BJ (cell line): ENCODE results near the gene CELF2. TPM values are rescaled to one million over a fixed set of nuclear protein-coding genes. Genes with fewer than 3 reads are reported as not detected.

Experiments used
- CTCF ChIA-PET: fragments of 350-600 bp; formaldehyde crosslinking; extraction: SDS; loops from one replicate; lab custom pipeline; 2021; ENCODE audit warnings: antibody characterized with exemption, inconsistent platforms; lab: Yijun Ruan, JAX
- POLR2A ChIA-PET: fragments of 300-600 bp; sonication (Branson Sonifier 250); formaldehyde crosslinking; extraction: SDS; loops from one replicate; lab custom pipeline; 2021; ENCODE audit warnings: antibody characterized with exemption; lab: Charles Lee
- DNase-seq: peaks from one replicate; pipeline ENCODE4 v3.0.0-alpha.2; 2011; ENCODE audit warnings: low read depth
- H3K27me3 ChIP-seq: 2 replicates; pipeline ENCODE4 v1.6.0; 2011; ENCODE audit warnings: low read length; ENCODE audit not compliant: control insufficient read depth, insufficient read depth
- H3K36me3 ChIP-seq: 2 replicates; pipeline ENCODE4 v1.5.1; 2011; ENCODE audit warnings: low read length; ENCODE audit not compliant: control insufficient read depth, insufficient read depth
- H3K4me3 ChIP-seq: 2 replicates; pipeline ENCODE4 v1.5.1; 2011; ENCODE audit warnings: low read depth, mild to moderate bottlenecking, control low read depth, low read length
- polyA plus RNA-seq: library from polyadenylated mRNA; depleted of rRNA; stranded (reverse); fragments of >200 nt; gene quantifications from 2 replicates; pipeline ENCODE4 v1.2.3, GENCODE V29; 2011
- TF ChIP-seq, protein P1 (sequence below): IDR thresholded peaks from 2 replicates; pipeline ENCODE4 v1.5.1; 2011; ENCODE audit warnings: low read depth, mild to moderate bottlenecking, control low read depth, inconsistent platforms, low read length, moderate library complexity; ENCODE audit not compliant: insufficient read depth

CELF2 gene
- polyA plus RNA-seq, 1 experiment: 8.8 TPM

GRCh38 chr10:11252887-11253286 is 235.2 kb downstream of the CELF2 start:
- ChIA-PET POLR2A (no interaction called here), CTCF (interaction anchor here (0.5 kb wide), 1 partner anchor 19 kb away, joined by 3 read pairs; no protein-coding TSS in a partner anchor)
- DNase-seq: no peak
- H3K27me3 ChIP-seq: no peaks in the 10 kb centered on the region
- H3K4me3 ChIP-seq: no peak overlapping the region
- TF ChIP-seq, protein P1, sequence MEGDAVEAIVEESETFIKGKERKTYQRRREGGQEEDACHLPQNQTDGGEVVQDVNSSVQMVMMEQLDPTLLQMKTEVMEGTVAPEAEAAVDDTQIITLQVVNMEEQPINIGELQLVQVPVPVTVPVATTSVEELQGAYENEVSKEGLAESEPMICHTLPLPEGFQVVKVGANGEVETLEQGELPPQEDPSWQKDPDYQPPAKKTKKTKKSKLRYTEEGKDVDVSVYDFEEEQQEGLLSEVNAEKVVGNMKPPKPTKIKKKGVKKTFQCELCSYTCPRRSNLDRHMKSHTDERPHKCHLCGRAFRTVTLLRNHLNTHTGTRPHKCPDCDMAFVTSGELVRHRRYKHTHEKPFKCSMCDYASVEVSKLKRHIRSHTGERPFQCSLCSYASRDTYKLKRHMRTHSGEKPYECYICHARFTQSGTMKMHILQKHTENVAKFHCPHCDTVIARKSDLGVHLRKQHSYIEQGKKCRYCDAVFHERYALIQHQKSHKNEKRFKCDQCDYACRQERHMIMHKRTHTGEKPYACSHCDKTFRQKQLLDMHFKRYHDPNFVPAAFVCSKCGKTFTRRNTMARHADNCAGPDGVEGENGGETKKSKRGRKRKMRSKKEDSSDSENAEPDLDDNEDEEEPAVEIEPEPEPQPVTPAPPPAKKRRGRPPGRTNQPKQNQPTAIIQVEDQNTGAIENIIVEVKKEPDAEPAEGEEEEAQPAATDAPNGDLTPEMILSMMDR: no peak
- H3K36me3 ChIP-seq: no peaks in the 10 kb centered on the region

DNA sequence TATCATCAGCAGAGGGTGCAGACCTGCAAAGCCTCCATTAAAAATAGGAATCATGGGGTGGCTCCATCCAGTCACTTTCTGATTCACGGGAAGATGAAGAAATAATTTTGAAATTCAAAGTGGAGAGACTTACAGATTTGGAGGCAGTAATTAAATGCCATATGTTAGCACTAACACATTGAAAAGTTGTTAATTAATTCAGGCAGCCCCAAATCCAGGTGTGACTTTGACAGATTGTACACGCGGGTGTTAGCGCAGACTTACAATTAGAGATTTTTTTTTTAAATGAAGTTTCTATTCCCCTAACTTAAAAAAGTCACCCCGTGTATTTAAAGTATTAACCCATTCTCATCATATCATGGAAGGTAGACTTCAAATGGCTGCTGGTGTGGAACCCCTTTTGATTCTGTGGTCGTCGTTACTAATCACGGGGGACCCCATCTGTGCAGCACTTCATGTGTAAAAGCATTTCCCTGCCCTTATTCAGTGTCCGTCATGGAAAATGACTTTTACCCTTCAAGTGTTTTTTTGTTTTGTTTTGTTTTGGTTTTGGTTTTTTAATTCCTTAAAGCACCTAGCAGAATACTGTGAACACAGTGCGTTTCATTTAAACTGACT is 235.8 kb downstream of the CELF2 start:
- no peak overlapping the region for H3K4me3 ChIP-seq
- TF ChIP-seq, protein P1: no peak
- no peaks in the 10 kb centered on the region for H3K36me3 ChIP-seq
- no peaks in the 10 kb centered on the region for H3K27me3 ChIP-seq
- ChIA-PET POLR2A (no interaction called here), CTCF (interaction anchor here (1.1 kb wide), 1 partner anchor 9 kb away, joined by 3 read pairs; no protein-coding TSS in a partner anchor)
- no peak for DNase-seq

DNA sequence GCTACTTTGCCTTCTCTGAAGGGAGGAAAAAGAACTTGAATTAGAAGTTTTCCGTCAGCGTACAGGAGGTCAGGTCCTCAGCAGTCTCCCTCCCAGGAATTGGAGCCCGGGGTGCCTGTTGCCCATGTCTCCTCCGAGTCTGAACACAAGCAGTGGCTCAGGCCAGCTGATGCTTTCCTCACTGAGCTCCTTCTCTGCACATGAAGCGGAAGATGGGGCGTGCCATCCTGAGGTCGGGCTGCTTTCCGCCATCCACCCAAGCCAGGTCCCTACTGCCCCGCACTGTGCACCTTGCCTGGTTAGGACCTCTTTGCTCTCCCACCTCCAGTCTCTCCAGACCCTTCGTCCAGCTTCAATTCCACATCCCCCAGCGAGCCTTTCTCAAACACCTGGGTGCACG is 237.5 kb downstream of the CELF2 start:
- CTCF ChIA-PET: no interaction called here
- DNase-seq: no peak
- Histone ChIP-seq H3K36me3 (no peaks in the 10 kb centered on the region), H3K27me3 (no peaks in the 10 kb centered on the region), H3K4me3 (no peak overlapping the region)
- TF ChIP-seq, protein P1: no peak
- POLR2A ChIA-PET: no interaction called here

DNA sequence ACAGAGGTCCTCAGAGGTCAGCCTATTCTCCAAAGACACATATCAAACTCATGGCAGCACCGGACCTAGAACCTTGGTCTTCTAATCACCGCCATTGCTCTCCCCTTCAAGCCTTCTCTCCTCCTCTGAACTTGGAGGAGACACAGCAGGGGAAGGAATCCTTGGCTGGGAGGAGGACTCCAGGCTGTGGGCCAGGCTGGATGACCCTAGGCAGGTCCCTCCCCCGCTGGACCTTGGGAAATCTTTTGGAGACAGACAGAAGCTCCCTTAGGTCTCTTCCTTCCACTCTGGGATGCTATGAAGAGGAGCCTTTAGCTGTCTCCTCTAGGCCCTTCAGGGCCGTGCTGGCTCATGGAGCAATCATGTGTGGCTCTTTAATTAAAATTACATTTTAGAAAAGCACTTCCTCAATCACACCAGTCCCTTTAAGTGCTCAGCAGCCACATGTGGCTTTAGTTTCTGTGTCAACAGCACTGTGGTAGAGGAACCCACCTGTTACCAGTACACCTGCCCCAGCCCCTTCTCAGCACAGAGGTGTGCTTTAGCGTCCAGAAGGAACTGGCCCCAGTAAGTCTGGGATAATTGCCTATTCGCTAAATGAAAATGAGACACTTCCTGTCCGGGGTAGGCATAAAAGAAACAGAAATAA is 238.2 kb downstream of the CELF2 start:
- no peaks in the 10 kb centered on the region for H3K36me3 ChIP-seq
- no peaks in the 10 kb centered on the region for H3K27me3 ChIP-seq
- DNase-seq: no peak
- no peak overlapping the region for H3K4me3 ChIP-seq
- POLR2A ChIA-PET: no interaction called here
- TF ChIP-seq, protein P1: no peak
- CTCF ChIA-PET: no interaction called here

- no peak overlapping the region for H3K4me3 ChIP-seq
- CTCF ChIA-PET: no interaction called here
- TF ChIP-seq, protein P1: no peak
Observed at GRCh38 chr10:11256896-11257295, 239.2 kb downstream of the CELF2 start.

More at GRCh38 chr10:11256896-11257295, 239.2 kb downstream of the CELF2 start:
- no peak for DNase-seq
- POLR2A ChIA-PET: no interaction called here
- no peaks in the 10 kb centered on the region for H3K27me3 ChIP-seq
- H3K36me3 ChIP-seq: no peaks in the 10 kb centered on the region
